GM21360 (cell line): Measurements from ENCODE around the gene RNF150.
A peak's percentile ranks its signal among the peaks of the same experiment; 100 is the strongest.
"Not testable (repeated sequence)": the region's sequence is repeated elsewhere in the genome, so short reads cannot be mapped to it uniquely, and the experiment has no call there.

Experiments used
- ATAC-seq: cut with Tn5 transposase; IDR thresholded peaks from one replicate; pipeline ENCODE4 v1.9.1; 2021; ENCODE audit warnings: mild to moderate bottlenecking, moderate library complexity; ENCODE audit not compliant: unreplicated experiment

Gene RNF150

GRCh38 chr4:140834839-140835495 is 298.3 kb downstream of the RNF150 start:
- no peak for ATAC-seq

DNA sequence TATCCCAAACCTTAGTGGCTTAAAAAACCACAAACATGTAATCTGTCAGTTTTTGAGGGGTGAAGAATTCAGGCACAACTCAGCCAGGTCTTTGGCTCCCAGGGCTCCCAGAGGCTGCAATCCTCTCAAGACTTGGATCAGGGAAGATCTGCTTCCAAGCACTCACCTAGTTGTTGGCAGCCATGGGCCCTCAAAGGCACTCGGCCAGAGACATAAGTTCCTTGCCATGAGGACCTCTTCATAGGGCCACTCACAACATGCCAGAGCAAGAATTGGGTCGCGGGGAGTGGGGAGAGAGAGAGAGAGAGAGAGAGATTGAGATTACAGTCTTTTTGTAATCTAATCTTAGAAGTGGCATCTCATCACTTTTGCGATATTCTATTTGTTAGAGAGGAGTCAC is 300.0 kb downstream of the RNF150 start:
- no peak for ATAC-seq

DNA sequence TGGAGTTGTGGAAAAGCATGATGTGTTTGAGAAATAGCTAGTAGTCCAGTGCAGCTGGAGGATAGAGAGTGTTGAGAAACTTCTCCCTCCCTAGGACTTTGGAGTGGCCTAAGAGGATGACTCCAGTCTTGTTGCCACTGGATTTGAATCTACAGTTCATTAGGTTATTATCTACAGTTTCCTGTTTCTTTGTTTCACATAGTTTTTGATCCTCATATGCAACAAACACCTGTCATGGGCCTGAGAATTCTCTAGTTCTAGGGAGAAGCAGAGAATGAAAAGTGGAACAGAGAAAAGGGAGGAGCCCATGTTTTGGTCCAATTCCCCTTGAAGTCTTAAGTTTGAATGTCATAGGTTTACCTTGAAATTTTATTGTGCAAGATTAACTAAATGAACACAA is 303.4 kb downstream of the RNF150 start:
- peak; percentile 89 for ATAC-seq

DNA sequence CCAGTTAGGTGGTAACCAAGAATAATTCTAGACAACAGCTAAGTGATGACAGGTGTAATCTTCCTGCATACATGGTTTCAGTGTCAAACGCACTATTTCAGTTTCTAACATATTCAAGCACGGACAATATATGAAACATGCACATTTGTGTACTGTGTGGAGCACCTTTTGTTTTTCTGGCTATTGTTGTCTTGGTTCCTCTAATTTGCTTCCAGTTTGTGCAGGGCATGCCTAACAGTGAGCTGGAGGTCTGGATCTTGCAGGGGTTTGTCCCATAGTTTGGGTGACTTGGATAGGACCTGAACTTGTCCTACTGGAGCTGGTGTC is 306.6 kb downstream of the RNF150 start:
- ATAC-seq = peak; percentile 44

DNA sequence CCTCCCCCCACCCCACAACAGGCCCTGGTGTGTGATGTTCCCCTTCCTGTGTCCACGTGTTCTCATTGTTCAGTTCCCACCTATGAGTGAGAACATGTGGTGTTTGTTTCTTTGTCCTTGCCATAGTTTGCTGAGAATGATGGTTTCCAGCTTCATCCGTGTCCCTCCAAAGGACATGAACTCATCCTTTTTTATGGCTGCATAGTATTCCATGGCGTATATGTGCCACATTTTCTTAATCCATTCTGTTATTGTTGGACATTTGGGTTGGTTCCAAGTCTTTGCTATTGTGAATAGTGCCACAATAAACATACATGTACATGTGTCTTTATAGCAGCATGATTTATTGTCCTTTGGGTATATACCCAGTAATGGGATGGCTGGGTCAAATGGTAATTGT is 312.7 kb downstream of the RNF150 start:
- not testable (repeated sequence) for ATAC-seq

GRCh38 chr4:140819610-140820009 is 313.7 kb downstream of the RNF150 start:
- no peak for ATAC-seq

- no peak for ATAC-seq
These were observed 314.8 kb downstream of the RNF150 start for GRCh38 chr4:140818433-140818832.

DNA sequence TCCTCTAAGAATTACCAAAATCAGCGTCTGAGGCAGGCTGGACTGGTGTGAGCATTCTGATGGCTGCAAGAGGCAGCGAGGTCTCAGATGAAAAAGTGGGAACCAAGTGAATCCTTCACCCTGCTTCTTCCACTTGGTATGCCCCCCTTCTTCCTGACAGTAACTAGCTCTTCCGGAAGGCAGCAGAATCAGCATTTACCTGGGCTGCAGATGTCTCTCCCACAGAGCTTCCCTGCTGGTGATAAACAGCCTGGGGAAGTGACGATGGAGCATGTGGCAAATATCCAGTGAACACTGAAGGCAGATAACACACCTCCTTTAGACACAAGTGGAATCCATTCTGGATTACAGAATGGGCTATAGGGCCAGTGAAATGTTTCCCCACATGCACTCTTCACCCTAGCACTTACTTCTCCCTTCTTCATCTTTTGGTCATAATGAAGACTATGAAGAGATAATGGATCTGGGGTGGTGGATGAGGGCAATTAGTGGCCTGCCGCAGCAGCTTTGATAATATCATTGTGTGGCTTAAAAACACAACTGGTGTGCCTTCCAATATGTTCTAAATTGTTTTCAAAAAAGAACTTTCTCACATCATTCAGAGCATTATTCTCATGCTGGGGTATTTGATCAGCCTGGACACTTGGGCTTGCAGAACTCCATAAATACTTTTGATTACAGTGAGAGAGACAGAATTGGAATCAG is 316.3 kb downstream of the RNF150 start:
- ATAC-seq = no peak

GRCh38 chr4:140813804-140814203 is 319.5 kb downstream of the RNF150 start:
- ATAC-seq = no peak

DNA sequence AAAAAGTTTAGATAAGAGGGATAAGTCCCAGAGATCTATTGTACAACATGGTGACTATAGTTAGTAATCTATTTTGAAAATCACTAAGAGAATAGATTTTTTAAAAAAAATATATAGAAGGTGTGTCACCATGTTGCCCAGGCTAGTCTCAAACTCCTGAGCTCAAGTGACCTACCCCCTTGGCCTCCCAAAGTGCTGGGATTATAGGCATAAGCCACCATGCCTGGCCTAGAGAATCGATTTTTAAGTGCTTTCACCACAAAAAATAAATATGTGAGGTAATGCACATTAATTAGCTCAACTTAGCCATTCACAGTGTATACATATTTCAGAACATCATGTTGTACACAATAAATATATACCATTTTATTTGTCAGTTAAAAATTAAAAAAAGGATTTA is 320.4 kb downstream of the RNF150 start:
- no peak for ATAC-seq

GRCh38 chr4:140811429-140811828 is 321.8 kb downstream of the RNF150 start:
- ATAC-seq = no peak

DNA sequence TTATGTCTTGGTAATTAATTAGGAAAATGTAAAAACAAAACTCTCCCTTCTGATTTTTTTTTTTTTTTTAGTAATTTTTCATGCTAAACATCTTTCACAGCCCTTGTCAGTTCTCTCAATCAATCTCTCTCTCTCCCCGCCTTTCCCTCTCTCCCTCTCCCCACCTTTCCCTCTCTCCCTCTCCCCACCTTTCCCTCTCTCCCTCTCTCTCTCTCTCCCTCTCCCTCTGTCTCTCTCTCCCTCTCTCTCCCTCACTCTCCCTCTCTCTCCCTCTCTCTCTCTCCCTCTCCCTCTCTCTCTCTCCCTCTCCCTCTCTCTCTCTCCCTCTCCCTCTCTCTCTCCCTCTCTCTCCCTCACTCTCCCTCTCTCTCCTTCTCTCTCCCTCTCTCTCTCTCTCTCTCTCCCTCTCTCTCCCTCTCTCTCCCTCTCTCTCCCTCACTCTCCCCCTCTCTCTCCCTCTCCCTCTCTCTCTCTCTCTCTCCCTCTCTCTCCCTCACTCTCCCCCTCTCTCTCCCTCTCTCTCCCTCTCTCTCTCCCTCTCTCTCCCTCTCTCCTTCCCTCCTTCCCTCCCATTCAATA is 322.6 kb downstream of the RNF150 start:
- ATAC-seq = not testable (repeated sequence)
